Subcutaneous adipose tissue (tissue), 4 donors: Measurements from ENCODE around the gene SCN8A. TPM values are rescaled to one million over a fixed set of nuclear protein-coding genes. Genes with fewer than 3 reads are reported as not detected.

ENCODE experiments used
- total RNA-seq, 4 donors: library from RNA; depleted of rRNA; stranded (reverse); fragments of >200 nt; gene quantifications; one replicate each; pipeline ENCODE4 v1.1.0, GENCODE V29; 2016
- TF ChIP-seq, protein P1 (sequence below): fragments of 450-650 bp; IDR thresholded peaks from one replicate; pipeline ENCODE4 v1.5.1; 2016; ENCODE audit warnings: low read depth, mild to moderate bottlenecking, control low read depth, antibody characterized with exemption, moderate library complexity

SCN8A gene
- total RNA-seq, 4 donors from 2014 or later: 0.19 to 1.2 (median 0.68) TPM

DNA sequence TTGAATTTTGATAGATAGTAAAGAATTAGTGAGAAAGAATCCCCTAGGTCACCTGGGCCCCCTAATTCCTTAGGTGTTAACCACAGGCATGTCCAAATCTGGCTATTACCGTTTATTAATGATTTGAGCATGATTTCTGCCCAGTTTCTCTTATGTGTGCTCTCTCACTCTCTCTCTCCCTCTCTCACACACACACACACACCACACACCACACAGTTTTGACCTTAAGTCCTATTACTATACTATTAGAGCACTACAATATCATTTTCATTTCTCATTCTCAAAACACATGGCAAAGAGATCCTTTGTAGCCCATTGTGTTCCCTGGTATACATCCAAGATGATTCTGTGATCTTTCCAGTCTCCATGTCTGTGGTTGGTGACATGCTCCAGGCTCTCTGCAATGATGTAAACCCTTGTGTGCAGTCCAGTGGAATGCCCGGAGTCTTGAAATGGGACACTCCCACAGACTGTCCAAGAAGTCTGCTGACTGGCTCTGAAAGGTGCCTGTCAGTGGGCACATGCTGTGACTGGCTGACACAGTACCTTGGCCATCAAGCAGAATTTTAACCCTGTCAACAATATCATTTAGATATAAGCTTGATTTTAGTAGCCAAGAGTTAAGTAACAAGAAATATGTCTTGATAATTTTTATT, 161.3 kb downstream of the SCN8A start:
- TF ChIP-seq, protein P1, sequence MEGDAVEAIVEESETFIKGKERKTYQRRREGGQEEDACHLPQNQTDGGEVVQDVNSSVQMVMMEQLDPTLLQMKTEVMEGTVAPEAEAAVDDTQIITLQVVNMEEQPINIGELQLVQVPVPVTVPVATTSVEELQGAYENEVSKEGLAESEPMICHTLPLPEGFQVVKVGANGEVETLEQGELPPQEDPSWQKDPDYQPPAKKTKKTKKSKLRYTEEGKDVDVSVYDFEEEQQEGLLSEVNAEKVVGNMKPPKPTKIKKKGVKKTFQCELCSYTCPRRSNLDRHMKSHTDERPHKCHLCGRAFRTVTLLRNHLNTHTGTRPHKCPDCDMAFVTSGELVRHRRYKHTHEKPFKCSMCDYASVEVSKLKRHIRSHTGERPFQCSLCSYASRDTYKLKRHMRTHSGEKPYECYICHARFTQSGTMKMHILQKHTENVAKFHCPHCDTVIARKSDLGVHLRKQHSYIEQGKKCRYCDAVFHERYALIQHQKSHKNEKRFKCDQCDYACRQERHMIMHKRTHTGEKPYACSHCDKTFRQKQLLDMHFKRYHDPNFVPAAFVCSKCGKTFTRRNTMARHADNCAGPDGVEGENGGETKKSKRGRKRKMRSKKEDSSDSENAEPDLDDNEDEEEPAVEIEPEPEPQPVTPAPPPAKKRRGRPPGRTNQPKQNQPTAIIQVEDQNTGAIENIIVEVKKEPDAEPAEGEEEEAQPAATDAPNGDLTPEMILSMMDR: no peak

DNA sequence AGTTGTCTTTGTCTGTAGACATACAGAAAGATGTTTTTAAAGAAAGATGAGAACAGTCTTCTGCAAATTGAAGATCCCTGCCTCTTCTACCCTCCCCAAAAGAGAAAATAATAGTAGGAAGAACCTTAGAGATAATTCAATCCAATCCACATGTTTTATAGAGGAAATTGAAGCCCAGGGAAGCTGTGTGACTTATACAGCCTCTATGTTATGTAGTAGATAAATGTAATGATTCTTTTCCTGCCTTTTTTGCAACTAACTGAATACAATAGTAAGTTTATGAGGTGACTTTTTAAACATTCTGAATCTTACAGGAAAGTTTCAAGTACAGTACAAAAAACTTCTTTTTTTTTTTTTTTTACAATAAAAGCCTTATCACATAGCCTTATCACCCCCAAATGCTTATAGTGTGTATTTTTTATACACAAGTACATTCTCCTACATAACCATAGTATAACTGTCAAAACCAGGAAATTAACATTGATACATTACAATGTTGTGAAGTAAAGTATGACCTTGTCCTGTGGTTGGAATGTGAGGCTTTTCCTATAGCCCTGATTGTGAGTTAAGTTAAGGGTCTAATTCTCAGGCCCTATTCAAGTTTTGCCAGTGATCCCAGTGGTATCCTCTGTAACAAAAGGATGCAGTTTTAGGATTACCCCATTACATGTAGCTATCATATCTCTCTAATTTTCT, 163.1 kb downstream of the SCN8A start:
- TF ChIP-seq, protein P1: no peak

DNA sequence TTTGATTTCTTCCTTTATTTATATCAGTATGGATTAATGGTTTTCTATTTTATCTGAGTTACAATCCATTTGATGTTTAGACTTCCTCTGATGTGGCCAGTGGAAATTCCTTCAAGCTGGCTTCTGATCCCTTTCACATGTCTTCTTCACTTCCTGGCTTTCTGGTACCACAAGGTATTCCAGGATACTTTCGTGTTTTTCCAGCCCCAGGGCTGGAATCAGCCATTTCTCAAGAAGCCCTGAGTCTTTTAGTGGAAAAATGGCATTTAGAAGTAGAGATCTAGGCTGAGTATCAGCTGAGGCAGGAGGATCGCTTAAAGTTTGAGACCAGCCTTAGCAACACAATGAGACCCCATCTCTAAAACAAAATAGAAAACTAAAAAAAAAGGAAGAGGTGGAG, 164.2 kb downstream of the SCN8A start:
- TF ChIP-seq, protein P1: no peak

DNA sequence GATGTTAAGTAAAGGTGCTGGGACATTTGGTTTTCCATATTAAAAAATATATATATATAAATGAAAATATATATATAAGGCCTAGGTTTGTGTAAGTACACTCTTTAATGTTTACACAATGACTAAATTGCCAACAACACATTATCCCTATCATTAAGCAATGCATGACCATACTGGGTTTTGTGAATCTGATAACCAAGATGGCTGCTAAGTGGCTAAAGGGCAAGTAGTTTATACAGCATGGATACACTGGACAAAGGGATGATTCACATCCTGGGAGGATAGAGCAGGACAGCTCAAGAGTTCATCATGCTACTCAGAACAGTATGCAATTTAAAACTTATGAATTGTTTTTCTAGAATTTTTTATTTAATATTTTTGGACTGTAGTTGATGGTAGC, 168.1 kb downstream of the SCN8A start:
- TF ChIP-seq, protein P1: no peak

DNA sequence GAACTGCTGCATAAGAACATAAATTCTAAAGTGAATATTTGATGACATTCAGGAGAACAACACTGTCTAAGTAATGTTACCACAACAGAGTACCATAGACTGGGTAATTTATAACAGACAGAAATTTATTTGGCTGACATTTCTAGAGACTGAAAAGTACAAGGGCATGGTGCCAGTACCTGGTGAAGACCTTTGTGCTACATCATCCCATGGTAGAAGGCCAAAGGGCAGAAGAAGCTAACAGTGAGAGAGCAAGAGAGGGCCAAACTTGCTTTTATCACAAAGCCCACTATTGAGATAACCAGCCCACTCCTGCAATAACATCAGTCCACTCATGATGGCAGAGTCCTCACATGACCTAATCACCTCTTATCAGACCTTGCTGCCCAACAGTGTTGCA, 168.7 kb downstream of the SCN8A start:
- TF ChIP-seq, protein P1: no peak

DNA sequence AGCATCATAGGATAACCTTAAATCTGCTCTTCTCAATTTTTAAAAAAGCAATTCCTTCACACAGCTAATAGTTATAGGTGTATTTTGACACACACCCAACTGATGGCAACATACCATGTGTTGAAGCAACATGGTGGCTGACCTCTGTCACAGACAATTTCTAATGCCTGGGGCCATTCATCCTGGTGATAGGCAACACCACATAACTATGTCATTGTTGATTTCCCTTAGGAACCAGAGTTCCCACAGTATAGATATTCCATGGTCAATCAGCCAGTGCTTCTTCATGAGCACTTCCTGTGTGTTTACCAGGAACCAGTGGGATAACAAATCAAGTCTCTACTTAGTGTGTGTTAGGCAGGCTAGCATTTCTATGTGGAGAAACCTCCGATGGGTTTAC, 169.2 kb downstream of the SCN8A start:
- TF ChIP-seq, protein P1: no peak

DNA sequence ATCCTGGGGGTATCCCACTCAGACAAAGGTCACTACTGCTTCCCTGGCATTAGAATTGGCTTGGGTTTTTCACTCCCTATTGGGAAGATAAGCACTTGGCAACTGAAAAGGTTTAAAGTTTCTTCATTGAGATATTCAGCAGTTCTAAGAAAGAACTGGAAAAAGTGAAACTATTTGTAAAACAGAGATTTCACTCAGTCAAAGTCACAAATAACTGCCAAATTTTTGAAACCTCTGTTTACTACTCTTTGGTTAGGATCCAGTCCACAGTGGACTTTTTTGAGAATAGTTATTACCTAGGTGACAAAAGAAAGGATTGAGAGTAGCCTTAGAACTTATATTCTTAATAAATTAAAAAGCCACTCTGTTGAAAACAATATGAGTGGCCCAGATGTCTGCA, 172.7 kb downstream of the SCN8A start:
- TF ChIP-seq, protein P1: no peak
